SK-N-SH treated with all-trans-retinoic acid at 6 μM for 48 hours (cell line): ENCODE results near the gene CROCC2.

ENCODE experiments used
- ARNTL ChIP-seq: fragments of 450-650 bp; formaldehyde crosslinking; IDR thresholded peaks from 2 replicates; pipeline ENCODE4 v1.5.0; 2020; ENCODE audit warnings: low read depth, mild to moderate bottlenecking, moderate library complexity, borderline replicate concordance
- CREB5 ChIP-seq: fragments of 250-450 bp; sonication (Bioruptor Pico); IDR thresholded peaks from 2 replicates; pipeline ENCODE4 v1.5.1; 2020; ENCODE audit warnings: low read depth, mild to moderate bottlenecking, moderate library complexity
- CSDC2 ChIP-seq: fragments of 250-450 bp; sonication (Bioruptor Pico); IDR thresholded peaks from 2 replicates; pipeline ENCODE4 v1.5.0; 2020; ENCODE audit warnings: mild to moderate bottlenecking, moderate library complexity
- CSRNP3 ChIP-seq: fragments of 250-450 bp; sonication (Bioruptor Pico); IDR thresholded peaks from 2 replicates; pipeline ENCODE4 v1.5.1; 2021; ENCODE audit warnings: mild to moderate bottlenecking, moderate library complexity
- ESRRG ChIP-seq: fragments of 250-450 bp; sonication (Bioruptor Pico); IDR thresholded peaks from 2 replicates; pipeline ENCODE4 v1.6.1; 2021; ENCODE audit warnings: mild to moderate bottlenecking
- GLIS3 ChIP-seq: fragments of 250-450 bp; sonication (Bioruptor Pico); IDR thresholded peaks from 2 replicates; pipeline ENCODE4 v1.5.0; 2020; ENCODE audit warnings: mild to moderate bottlenecking, moderate library complexity
- SNAI2 ChIP-seq: fragments of 250-450 bp; sonication (Bioruptor Pico); IDR thresholded peaks from 2 replicates; pipeline ENCODE4 v1.5.0; 2020; ENCODE audit warnings: mild to moderate bottlenecking, moderate library complexity
- TCF4 ChIP-seq: fragments of 250-450 bp; sonication (Bioruptor Pico); IDR thresholded peaks from 2 replicates; pipeline ENCODE4 v1.8.0; 2021; ENCODE audit warnings: mild to moderate bottlenecking, moderate library complexity, borderline replicate concordance
- TOX ChIP-seq: fragments of 250-450 bp; sonication (Bioruptor Pico); IDR thresholded peaks from 2 replicates; pipeline ENCODE4 v1.8.0; 2021; ENCODE audit warnings: mild to moderate bottlenecking, moderate library complexity, borderline replicate concordance
- TSHZ2 ChIP-seq: fragments of 250-450 bp; sonication (Bioruptor Pico); IDR thresholded peaks from 2 replicates; pipeline ENCODE4 v1.5.0; 2020; ENCODE audit warnings: mild to moderate bottlenecking, moderate library complexity
- ZC3H10 ChIP-seq: fragments of 250-450 bp; sonication (Bioruptor Pico); IDR thresholded peaks from 2 replicates; pipeline ENCODE4 v1.5.1; 2021; ENCODE audit warnings: mild to moderate bottlenecking, moderate library complexity
- ZFP3 ChIP-seq: fragments of 250-450 bp; sonication (Bioruptor Pico); IDR thresholded peaks from 2 replicates; pipeline ENCODE4 v1.5.0; 2020; ENCODE audit warnings: mild to moderate bottlenecking, moderate library complexity
- TF ChIP-seq, protein P1 (sequence below): fragments of 250-450 bp; sonication (Bioruptor Pico); IDR thresholded peaks from 2 replicates; pipeline ENCODE4 v1.8.0; 2020; ENCODE audit warnings: mild to moderate bottlenecking, moderate library complexity, borderline replicate concordance

GRCh38 chr2:240918258-240919091, 12.3 kb downstream of the CROCC2 start:
- TF ChIP-seq GLIS3 (no peak), CSDC2 (CRISPR knock-in tag) (no peak), TOX (CRISPR knock-in tag) (no peak), ZC3H10 (CRISPR knock-in tag) (no peak), CSRNP3 (CRISPR knock-in tag) (no peak), TCF4 (CRISPR knock-in tag) (no peak), ARNTL (no peak), ESRRG (CRISPR knock-in tag) (no peak), TSHZ2 (CRISPR knock-in tag) (no peak), ZFP3 (CRISPR knock-in tag) (no peak), CREB5 (no peak), SNAI2 (no peak)
- TF ChIP-seq, protein P1, sequence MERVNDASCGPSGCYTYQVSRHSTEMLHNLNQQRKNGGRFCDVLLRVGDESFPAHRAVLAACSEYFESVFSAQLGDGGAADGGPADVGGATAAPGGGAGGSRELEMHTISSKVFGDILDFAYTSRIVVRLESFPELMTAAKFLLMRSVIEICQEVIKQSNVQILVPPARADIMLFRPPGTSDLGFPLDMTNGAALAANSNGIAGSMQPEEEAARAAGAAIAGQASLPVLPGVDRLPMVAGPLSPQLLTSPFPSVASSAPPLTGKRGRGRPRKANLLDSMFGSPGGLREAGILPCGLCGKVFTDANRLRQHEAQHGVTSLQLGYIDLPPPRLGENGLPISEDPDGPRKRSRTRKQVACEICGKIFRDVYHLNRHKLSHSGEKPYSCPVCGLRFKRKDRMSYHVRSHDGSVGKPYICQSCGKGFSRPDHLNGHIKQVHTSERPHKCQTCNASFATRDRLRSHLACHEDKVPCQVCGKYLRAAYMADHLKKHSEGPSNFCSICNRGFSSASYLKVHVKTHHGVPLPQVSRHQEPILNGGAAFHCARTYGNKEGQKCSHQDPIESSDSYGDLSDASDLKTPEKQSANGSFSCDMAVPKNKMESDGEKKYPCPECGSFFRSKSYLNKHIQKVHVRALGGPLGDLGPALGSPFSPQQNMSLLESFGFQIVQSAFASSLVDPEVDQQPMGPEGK (CRISPR knock-in tag) = no peak
